GM23248 (cell line): Measurements from ENCODE around the gene YWHAQ.

Experiments
- EZH2 ChIP-seq: fragments of 200-600 bp; sonication (generic); IDR thresholded peaks from 2 replicates; pipeline ENCODE4 v1.6.1; 2018; ENCODE audit warnings: antibody characterized with exemption, mild to moderate bottlenecking; ENCODE audit not compliant: insufficient read depth, poor library complexity, severe bottlenecking
- EZH2phosphoT487 ChIP-seq: fragments of 200-600 bp; sonication (generic); IDR thresholded peaks from 2 replicates; pipeline ENCODE4 v1.6.1; 2018; ENCODE audit warnings: antibody characterized with exemption, moderate library complexity, mild to moderate bottlenecking, low read depth; ENCODE audit not compliant: insufficient read depth

DNA sequence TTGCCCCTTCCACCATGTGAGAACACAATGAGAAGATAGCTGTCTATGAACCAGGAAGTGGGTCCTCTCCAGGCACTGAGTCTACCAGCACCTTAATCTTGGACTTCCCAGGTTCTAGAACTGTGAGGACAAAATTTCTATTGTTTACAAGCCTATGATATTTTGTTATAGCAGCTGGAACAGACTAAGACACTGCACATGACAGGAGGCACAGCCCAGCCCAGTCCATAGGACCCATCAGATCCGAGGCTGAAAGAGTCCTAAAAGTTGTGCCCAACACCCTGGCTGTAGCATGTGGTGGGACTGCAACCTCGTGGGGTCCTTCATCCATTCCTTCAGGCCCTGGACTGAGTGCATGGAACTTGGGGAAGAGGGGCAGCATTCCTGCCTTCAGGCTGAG lies 48.4 kb upstream of the YWHAQ start:
- no peak for TF ChIP-seq EZH2phosphoT487
- no peak for TF ChIP-seq EZH2
